PC-3 (cell line): Measurements from ENCODE around the gene CAB39L. TPM values are rescaled to one million over a fixed set of nuclear protein-coding genes. Genes with fewer than 3 reads are reported as not detected.

Experiments
- ATAC-seq: fragments of 200-7000 bp; cut with Tn5 transposase; 2 replicates; pipeline ENCODE4 v1.9.1; 2020; ENCODE audit warnings: mild to moderate bottlenecking, moderate library complexity
- Bru-seq: library from RNA; stranded (reverse); fragments of 400-500 nt; gene quantifications from one replicate; lab custom pipeline; 2021; lab: Mats Ljungman, UMichigan
- BruChase-seq, 2 experiments: library from RNA; stranded (reverse); fragments of 400-500 nt; gene quantifications; one replicate each; lab custom pipeline; 2021; lab: Mats Ljungman, UMichigan
- BruUV-seq: library from RNA; stranded (reverse); fragments of 400-500 nt; replicated peaks from 2 replicates; lab custom pipeline; 2021; lab: Mats Ljungman, UMichigan
- CTCF ChIA-PET: fragments of 300-600 bp; sonication (Branson Sonifier 250); formaldehyde crosslinking; loops from one replicate; lab custom pipeline; 2022; ENCODE audit warnings: antibody characterized with exemption; lab: Charles Lee
- POLR2A ChIA-PET: fragments of 300-600 bp; sonication (Branson Sonifier 250); formaldehyde crosslinking; loops from one replicate; lab custom pipeline; 2022; ENCODE audit warnings: antibody characterized with exemption; ENCODE audit not compliant: unreplicated experiment; lab: Charles Lee
- DNase-seq: peaks from one replicate; pipeline ENCODE4 v3.0.0-alpha.2; 2015
- H2AFZ ChIP-seq: fragments of 300-600 bp; sonication (generic); 2 replicates; pipeline ENCODE4 v1.6.0; 2016; ENCODE audit warnings: antibody characterized with exemption, low read length
- H3F3A ChIP-seq: fragments of 300-600 bp; sonication (generic); one replicate; pipeline ENCODE4 v1.6.0; 2017; ENCODE audit warnings: antibody characterized with exemption, low read length, control low read depth, mild to moderate bottlenecking; ENCODE audit not compliant: unreplicated experiment
- H3K27ac ChIP-seq: fragments of 300-600 bp; sonication (generic); 2 replicates; pipeline ENCODE4 v1.5.1; 2016; ENCODE audit warnings: mild to moderate bottlenecking, low read length
- H3K27me3 ChIP-seq: fragments of 300-600 bp; sonication (generic); 2 replicates; pipeline ENCODE4 v1.6.1; 2016; ENCODE audit warnings: low read length, mixed read lengths
- H3K36me3 ChIP-seq: fragments of 300-600 bp; sonication (generic); 2 replicates; pipeline ENCODE4 v1.6.1; 2016; ENCODE audit warnings: low read depth, mixed run types, low read length, mixed read lengths
- H3K4me1 ChIP-seq: fragments of 300-600 bp; sonication (generic); 2 replicates; pipeline ENCODE4 v1.5.1; 2016; ENCODE audit warnings: low read length; ENCODE audit not compliant: insufficient read depth
- H3K4me2 ChIP-seq: fragments of 300-600 bp; sonication (generic); 2 replicates; pipeline ENCODE4 v1.6.0; 2016; ENCODE audit warnings: low read length
- H3K4me3 ChIP-seq: fragments of 300-600 bp; sonication (generic); 2 replicates; pipeline ENCODE4 v1.5.1; 2016; ENCODE audit warnings: mild to moderate bottlenecking, low read length, mixed read lengths
- H3K79me2 ChIP-seq: fragments of 300-600 bp; sonication (generic); 2 replicates; pipeline ENCODE4 v1.6.1; 2017; ENCODE audit warnings: low read length, mixed read lengths
- H3K9ac ChIP-seq: fragments of 300-600 bp; sonication (generic); 2 replicates; pipeline ENCODE4 v1.6.0; 2016; ENCODE audit warnings: mild to moderate bottlenecking, low read length
- H3K9me2 ChIP-seq: fragments of 300-600 bp; sonication (generic); replicated peaks from 2 replicates; pipeline ENCODE4 v1.6.1; 2016; ENCODE audit warnings: mixed run types, low read length, mixed read lengths
- H3K9me3 ChIP-seq: fragments of 300-600 bp; sonication (generic); 2 replicates; pipeline ENCODE4 v1.6.1; 2016; ENCODE audit warnings: low read length, mixed read lengths
- H4K20me1 ChIP-seq: fragments of 300-600 bp; sonication (generic); 2 replicates; pipeline ENCODE4 v1.6.1; 2016; ENCODE audit warnings: low read length, mixed read lengths
- CTCF ChIP-seq: fragments of 300-600 bp; sonication (generic); conservative IDR thresholded peaks from 2 replicates; pipeline ENCODE4 v1.5.1; 2017; ENCODE audit warnings: antibody characterized with exemption, low read depth, mild to moderate bottlenecking, low read length
- EZH2 ChIP-seq: fragments of 300-600 bp; sonication (generic); IDR thresholded peaks from one replicate; pipeline ENCODE4 v1.6.1; 2017; ENCODE audit warnings: antibody characterized with exemption, mild to moderate bottlenecking, low read length; ENCODE audit not compliant: unreplicated experiment
- EZH2phosphoT487 ChIP-seq: fragments of 300-600 bp; sonication (generic); IDR thresholded peaks from 2 replicates; pipeline ENCODE4 v1.6.1; 2018; ENCODE audit warnings: mild to moderate bottlenecking, antibody characterized with exemption, low read length, borderline replicate concordance
- intact Hi-C: fragments of 100-400 bp; cut with micrococcal nuclease; formaldehyde crosslinking; loops from 2 replicates; pipeline ENCODE4 v1.9.0; 2023
- long read RNA-seq: library from polyadenylated mRNA; unstranded; transcript quantifications from one replicate; pipeline ENCODE4 v2.0.0, GENCODE V29; 2021; ENCODE audit not compliant: unreplicated experiment
- total RNA-seq: library from RNA; depleted of rRNA; stranded (reverse); fragments of >200 nt; gene quantifications from 2 replicates; pipeline ENCODE4 v1.2.3, GENCODE V29; 2014; rRNA removed

CAB39L gene
- 1.8 and 2.0 TPM in 2 replicates for total RNA-seq
- percentile 53 among the genes with signal in this experiment for Bru-seq, nascent RNA
- percentile 50 among the genes with signal in this experiment for BruChase-seq, experiment 1, labeled RNA remaining after a 6-hour chase
- BruChase-seq, experiment 2, labeled RNA remaining after a 2-hour chase = percentile 55 among the genes with signal in this experiment
- long read RNA-seq, transcript CAB39L-205 (11 exons, 2,416 nt) = major isoform, 5 of 17 reads
- long read RNA-seq, partial matches to known transcripts = 1 of 17 reads
- long read RNA-seq, other reads (novel, unspliced or antisense) = 11 of 17 reads

- Histone ChIP-seq H4K20me1 (no peaks in the 10 kb centered on the region), H3K27me3 (no peaks in the 10 kb centered on the region), H3K27ac (peak within 1 kb of the TSS; percentile 79), H3K79me2 (peaks cover 38% of the 10 kb centered on the region), H3K4me2 (peak within 1 kb of the TSS; percentile 99), H2AFZ (peak within 1 kb of the TSS; percentile 96), H3K9me2 (no peaks in the 10 kb centered on the region), H3K36me3 (no peaks in the 10 kb centered on the region), H3K9me3 (no peaks in the 10 kb centered on the region), H3F3A (no peaks in the 10 kb centered on the region), H3K4me1 (peaks cover 47% of the 10 kb centered on the region), H3K4me3 (peak within 1 kb of the TSS; percentile 85), H3K9ac (peak within 1 kb of the TSS; percentile 77)
- peak; percentile 92 for ATAC-seq
- TF ChIP-seq EZH2 (no peak), CTCF (no peak; the same call in 1 of the 2 replicates), EZH2phosphoT487 (no peak)
- intact Hi-C loops = loop anchor here (1.0 to 2.0 kb wide), 2 partner anchors 51 to 163 kb away; partner anchors contain the start of gene PHF11
- BruUV-seq = no TSS peak
- CTCF ChIA-PET = interaction anchor here (0.6 to 0.7 kb wide), 2 partner anchors 47 to 124 kb away, joined by 3 to 5 read pairs; no protein-coding TSS in a partner anchor
- peak; percentile 96 for DNase-seq
- POLR2A ChIA-PET = interaction anchor here (0.5 to 0.6 kb wide), 3 partner anchors 26 to 301 kb away, joined by 3 to 4 read pairs (median 3); no protein-coding TSS in a partner anchor
Observed at GRCh38 chr13:49443704-49444523, at the start of gene CAB39L, which contains the start of gene SETDB2. Gene CAB39L, minus strand, starts transcription at chr13:49444064. Its CDS starts 61,154 bp downstream, at chr13:49382910. Gene SETDB2, plus strand, starts transcription at chr13:49444274. Its CDS starts 7,620 bp downstream, at chr13:49451894.

DNA sequence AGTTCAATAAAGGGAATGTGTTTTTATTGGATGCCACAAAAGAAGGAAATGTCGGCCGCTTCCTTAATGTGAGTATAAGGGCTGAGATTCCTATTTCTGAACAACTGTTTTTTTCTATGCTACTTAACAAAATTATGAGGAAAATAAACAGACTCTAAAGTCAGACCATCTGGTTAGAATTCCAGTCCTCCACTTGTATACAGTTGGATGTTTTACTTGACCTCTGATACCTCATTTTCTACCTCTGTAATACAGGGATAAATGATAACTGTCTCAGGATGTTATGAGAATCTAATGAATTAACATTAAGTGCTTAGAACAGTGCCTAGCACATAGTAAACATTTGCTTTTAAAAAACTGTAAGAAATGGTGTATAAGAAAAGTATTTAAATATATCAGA, 44.7 kb upstream of the CAB39L start:
- H3K9me3 ChIP-seq = no peaks in the 10 kb centered on the region
- H3K27ac ChIP-seq = no peak overlapping the region
- no peak for ATAC-seq
- no peak for DNase-seq
- POLR2A ChIA-PET = no interaction called here
- CTCF ChIA-PET = no interaction called here
- H3K27me3 ChIP-seq = no peaks in the 10 kb centered on the region
- no peaks in the 10 kb centered on the region for H3K4me1 ChIP-seq
- no peaks in the 10 kb centered on the region for H3K9me2 ChIP-seq
- H2AFZ ChIP-seq = no peak overlapping the region
- TF ChIP-seq CTCF = no peak
- TF ChIP-seq EZH2 = no peak
- TF ChIP-seq EZH2phosphoT487 = no peak
- H3K79me2 ChIP-seq = no peaks in the 10 kb centered on the region
- intact Hi-C loops = no loop called here
- no peaks in the 10 kb centered on the region for H3K36me3 ChIP-seq
- H3K4me2 ChIP-seq = no peak overlapping the region
- no peak overlapping the region for H3K4me3 ChIP-seq
- H4K20me1 ChIP-seq = no peaks in the 10 kb centered on the region
- BruUV-seq = no TSS peak
- H3F3A ChIP-seq = no peaks in the 10 kb centered on the region
- H3K9ac ChIP-seq = no peak overlapping the region
